Measurements from ENCODE around the gene CCDC116.
"Not testable (repeated sequence)": the region's sequence is repeated elsewhere in the genome, so short reads cannot be mapped to it uniquely, and the experiment has no call there.

Gene CCDC116

GRCh38 chr22:21634081-21634480, 1.5 kb downstream of the CCDC116 start:
- no peak for DNase-seq

- no peak for DNase-seq
Observed at GRCh38 chr22:21634844-21635243, 2.3 kb downstream of the CCDC116 start.

DNA sequence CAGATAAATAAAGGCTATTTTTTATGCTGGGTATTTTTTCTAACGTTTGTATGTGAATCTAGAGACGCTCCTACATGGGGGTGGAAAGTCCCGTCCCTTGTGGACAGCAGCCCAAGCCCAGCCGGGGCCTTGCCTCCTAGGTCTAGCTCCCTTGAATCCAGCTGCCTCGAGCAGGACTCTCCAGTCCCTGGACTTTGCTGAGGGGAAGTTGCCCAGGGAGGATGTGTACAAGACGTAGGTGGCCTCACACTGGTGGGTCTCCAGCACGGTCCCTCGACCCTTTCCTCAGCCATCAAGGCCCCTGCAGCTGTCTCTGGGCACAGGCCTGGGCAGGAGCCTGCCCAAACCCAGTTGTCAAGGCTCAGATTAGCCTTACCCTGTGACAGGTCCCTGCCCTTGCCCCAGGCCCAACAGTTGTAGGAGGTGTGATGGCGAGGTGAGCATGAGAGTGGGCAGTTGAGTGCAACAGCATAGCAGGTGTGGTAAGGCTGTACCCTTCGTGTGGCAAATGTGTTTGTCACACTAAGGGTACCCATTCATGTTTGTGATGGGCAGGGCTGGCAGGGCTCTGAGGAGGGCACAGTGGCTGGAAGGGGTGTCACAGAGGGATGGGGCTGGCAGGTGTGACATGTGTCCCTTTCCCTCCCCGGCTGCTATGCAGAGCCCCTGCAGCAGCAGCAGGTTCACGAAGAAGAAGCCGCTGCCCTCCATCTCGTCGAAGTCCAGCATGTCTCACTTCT, 3.4 kb downstream of the CCDC116 start:
- DNase-seq = no peak

GRCh38 chr22:21636629-21637218, 4.2 kb downstream of the CCDC116 start:
- DNase-seq = no peak

- DNase-seq = not testable (repeated sequence)
Observed at GRCh38 chr22:21637450-21637849, 4.9 kb downstream of the CCDC116 start.

GRCh38 chr22:21639359-21639758, 6.8 kb downstream of the CCDC116 start:
- DNase-seq = no peak

GRCh38 chr22:21640810-21641209, 8.2 kb downstream of the CCDC116 start:
- no peak for DNase-seq

GRCh38 chr22:21641417-21641788, 8.8 kb downstream of the CCDC116 start:
- DNase-seq = no peak

DNA sequence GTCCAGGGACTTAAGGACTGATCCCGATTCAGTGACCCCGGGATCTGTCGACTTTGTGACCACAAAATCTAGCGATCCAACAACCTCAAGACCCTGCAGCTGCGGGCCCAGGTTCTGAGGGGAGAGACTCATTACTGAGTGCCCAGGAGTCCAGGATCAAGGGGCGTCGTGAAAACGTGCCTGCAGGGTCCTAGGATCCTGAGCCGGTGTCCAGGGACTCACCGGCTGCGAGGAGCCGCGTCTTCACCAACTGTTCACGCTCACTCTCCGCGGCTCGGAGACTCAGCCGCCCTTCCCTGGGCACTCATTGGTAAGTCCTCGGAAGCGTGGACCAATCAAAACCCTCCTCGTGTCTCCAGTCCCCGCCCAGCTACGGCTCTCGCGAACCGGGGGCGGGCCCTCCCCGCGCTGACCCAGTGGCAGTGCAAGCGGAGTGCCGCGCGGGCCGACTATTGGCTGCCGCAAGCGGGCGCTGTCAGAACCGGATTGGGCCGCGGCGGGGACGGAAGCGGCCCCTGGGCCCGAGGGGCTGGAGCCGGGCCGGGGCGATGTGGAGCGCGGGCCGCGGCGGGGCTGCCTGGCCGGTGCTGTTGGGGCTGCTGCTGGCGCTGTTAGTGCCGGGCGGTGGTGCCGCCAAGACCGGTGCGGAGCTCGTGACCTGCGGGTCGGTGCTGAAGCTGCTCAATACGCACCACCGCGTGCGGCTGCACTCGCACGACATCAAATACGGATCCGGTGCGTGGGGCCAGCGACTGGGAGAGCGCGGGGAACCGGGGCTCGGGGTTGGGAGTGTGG, 9.4 kb downstream of the CCDC116 start, which contains the start of gene SDF2L1:
Gene SDF2L1 (plus strand): TSS at position 514 of the 795 bp plus-strand sequence. CDS start 35 bp downstream, at position 549.
- peak; percentile 97 for DNase-seq

GRCh38 chr22:21642584-21643448, 10.3 kb downstream of the CCDC116 start:
- peak; percentile 35 for DNase-seq

DNA sequence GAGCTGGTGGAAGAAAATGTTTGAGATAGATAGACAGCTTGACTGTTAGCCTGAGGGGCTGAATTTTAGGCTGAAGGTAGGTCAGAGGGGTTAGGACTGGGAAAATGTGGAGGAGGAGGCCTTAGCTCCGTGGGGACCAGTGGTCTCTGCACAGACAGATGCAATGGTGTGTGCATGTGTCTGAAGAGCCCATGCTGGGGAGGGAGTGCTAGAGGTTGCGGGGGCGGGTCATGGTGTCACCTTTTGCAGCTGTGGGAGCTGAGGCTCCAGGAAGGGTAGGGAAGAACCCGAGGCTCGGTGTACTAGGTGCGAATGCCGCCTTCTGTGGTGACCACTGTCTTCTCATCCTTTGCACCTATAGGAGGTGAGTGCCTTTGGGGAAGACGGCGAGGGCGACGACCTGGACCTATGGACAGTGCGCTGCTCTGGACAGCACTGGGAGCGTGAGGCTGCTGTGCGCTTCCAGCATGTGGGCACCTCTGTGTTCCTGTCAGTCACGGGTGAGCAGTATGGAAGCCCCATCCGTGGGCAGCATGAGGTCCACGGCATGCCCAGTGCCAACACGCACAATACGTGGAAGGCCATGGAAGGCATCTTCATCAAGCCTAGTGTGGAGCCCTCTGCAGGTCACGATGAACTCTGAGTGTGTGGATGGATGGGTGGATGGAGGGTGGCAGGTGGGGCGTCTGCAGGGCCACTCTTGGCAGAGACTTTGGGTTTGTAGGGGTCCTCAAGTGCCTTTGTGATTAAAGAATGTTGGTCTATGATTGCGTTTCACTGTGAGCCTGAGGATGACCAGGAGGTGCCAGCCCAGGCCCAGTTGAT, 11.2 kb downstream of the CCDC116 start:
- no peak for DNase-seq

- DNase-seq = not testable (repeated sequence)
Observed at GRCh38 chr22:21645513-21645912, 13.0 kb downstream of the CCDC116 start.

DNA sequence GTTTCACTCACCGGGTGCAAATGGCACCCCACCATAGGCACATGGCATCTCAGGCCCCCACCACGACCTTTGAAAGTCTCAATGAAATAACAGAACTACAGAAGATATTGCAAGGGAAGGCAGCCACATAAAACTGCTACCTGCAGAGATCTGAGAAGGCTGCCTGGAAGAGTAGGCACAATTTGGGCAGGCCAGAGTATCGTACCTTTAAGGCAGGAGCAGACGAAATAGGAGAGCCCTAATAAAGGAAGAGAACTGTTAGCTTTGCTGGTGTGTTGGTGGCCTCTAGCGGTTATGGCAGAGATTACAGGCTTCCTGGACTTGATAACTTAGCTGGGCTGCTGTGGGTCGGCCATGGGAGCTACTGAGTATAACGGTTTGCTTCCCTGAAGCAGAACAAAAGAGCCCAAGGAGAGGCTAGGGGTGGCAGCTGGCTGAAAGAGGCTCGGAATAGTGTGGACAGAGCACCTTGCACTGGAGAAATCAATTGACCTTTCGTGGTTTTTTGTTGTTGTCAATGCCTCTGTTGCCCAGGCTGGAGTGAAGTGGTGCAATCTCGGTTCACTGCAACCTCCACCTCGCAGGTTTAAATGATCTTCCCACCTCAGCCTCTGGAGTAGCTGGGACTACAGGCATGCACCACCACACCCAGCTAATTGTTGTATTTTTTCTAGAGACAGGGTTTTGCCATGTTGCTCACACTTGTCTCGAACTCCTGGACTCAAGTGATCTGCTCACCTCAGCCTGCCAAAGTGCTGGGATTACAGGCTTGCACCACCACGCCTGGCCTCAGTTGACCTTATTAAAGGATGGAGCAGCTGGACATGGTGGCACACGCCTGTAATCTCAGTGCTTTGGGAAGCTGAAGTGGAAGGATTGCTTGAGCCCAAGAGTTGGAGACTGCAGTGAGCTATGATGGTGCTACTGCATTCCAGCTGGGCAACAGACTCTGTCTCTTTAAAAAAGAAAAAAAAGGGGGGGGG, 14.3 kb downstream of the CCDC116 start:
- peak; percentile 75 for DNase-seq

GRCh38 chr22:21650280-21650679, 17.7 kb downstream of the CCDC116 start:
- no peak for DNase-seq

DNA sequence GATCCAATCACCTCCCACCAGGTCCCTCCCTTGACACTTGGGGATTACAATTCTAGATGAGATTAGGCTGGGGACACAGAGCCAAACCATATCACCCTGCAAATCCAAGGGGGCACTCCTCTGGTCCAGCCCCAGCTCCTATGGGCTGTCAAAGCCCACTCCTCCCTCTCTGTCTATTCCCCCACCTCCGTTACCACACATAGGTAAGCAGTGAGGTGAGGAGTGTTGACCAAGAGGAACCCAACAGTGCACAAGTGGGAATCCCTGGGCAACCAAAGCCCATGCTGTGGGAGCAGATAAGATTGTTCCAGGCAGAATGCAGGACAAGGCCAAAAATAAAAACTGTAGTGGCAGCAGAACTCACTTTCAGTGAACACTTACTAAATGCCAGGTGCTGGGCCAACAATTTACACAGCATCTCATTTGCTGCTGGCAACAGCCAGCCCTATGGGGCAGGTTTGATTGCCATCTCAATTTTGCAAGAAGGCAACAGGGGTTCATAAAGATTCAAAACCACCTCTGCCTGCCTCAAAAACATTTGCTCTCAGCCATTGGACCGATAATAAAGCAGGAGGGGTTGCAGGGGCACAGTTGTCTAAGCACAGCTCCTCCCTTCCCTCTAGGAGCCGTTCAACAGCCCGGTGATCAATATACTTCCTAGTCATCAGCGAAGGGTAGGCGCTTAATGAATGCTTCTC, 18.4 kb downstream of the CCDC116 start:
- no peak for DNase-seq

GRCh38 chr22:21651521-21652009, 19.0 kb downstream of the CCDC116 start:
- DNase-seq = no peak

- peak; percentile 86 for DNase-seq
Observed at GRCh38 chr22:21652010-21652546, 19.5 kb downstream of the CCDC116 start.

GRCh38 chr22:21652547-21653545, 20.3 kb downstream of the CCDC116 start:
- no peak for DNase-seq

All from NCI-H1436 (cell line).